A549 (cell line): Measurements from ENCODE around the gene MRPL55. TPM values are rescaled to one million over a fixed set of nuclear protein-coding genes. Genes with fewer than 3 reads are reported as not detected.

Experiments
- ATAC-seq, 2 experiments: fragments of 200-7000 bp in 1 of 2; fragments of >200 bp in 1 of 2; cut with Nextera tagmentation in 1 of 2; cut with Tn5 transposase in 1 of 2; 3 replicates each; pipeline versions ENCODE4 v1.8.0 to v1.9.1; 2018 to 2020; ENCODE audit warnings: mild to moderate bottlenecking in 1 of 2, moderate library complexity in 1 of 2
- CTCF ChIA-PET: fragments of 300-600 bp; sonication (Branson Sonifier 250); formaldehyde crosslinking; extraction: SDS; loops from one replicate; lab custom pipeline; 2021; ENCODE audit warnings: antibody characterized with exemption, inconsistent platforms; lab: Yijun Ruan, JAX
- POLR2A ChIA-PET: fragments of 350-600 bp; formaldehyde crosslinking; extraction: SDS; loops from one replicate; lab custom pipeline; 2021; ENCODE audit warnings: antibody characterized with exemption, inconsistent platforms; lab: Yijun Ruan, JAX
- DNase-seq, 2 experiments: peaks; one replicate each; pipeline versions ENCODE4 v3.0.0 to v3.0.0-alpha.2; 2011 to 2016; ENCODE audit warnings: low read depth in 1 of 2, low spot score in 1 of 2
- FAIRE-seq: peaks from 2 replicates; lab custom pipeline; 2011; peaks lifted over from hg19 to GRCh38; lab: Jason Lieb, UNC
- H3K27ac ChIP-seq, 2 experiments: fragments of >200 bp; sonication (Bioruptor Twin); formaldehyde crosslinking; 3 replicates each; pipeline ENCODE4 v1.5.1; 2016 to 2017
- H3K4me1 ChIP-seq: fragments of >200 bp; sonication (Bioruptor Twin); formaldehyde crosslinking; 3 replicates; pipeline ENCODE4 v1.6.1; 2016
- H3K4me2 ChIP-seq: fragments of >200 bp; sonication (Bioruptor Twin); formaldehyde crosslinking; 3 replicates; pipeline ENCODE4 v1.6.1; 2016
- H3K4me3 ChIP-seq: fragments of >200 bp; sonication (Bioruptor Twin); formaldehyde crosslinking; 3 replicates; pipeline ENCODE4 v1.5.1; 2016
- H3K9me3 ChIP-seq: fragments of >200 bp; sonication (Bioruptor Twin); formaldehyde crosslinking; 3 replicates; pipeline ENCODE4 v1.6.1; 2016
- BCL3 ChIP-seq: fragments of >200 bp; sonication (Bioruptor Twin); formaldehyde crosslinking; IDR thresholded peaks from 3 replicates; pipeline ENCODE4 v1.6.1; 2016
- CBX2 ChIP-seq: fragments of 200-600 bp; sonication (generic); IDR thresholded peaks from 2 replicates; pipeline ENCODE4 v1.6.1; 2016; ENCODE audit warnings: low read depth, mild to moderate bottlenecking, borderline replicate concordance
- CHD2 ChIP-seq: fragments of 150-350 bp; IDR thresholded peaks from 2 replicates; pipeline ENCODE4 v1.6.1; 2014; ENCODE audit warnings: low read length; ENCODE audit not compliant: partially characterized antibody
- E2F6 ChIP-seq: IDR thresholded peaks from 2 replicates; pipeline ENCODE4 v1.6.1; 2012; ENCODE audit warnings: low read depth, borderline replicate concordance
- EHF ChIP-seq: fragments of 250-450 bp; sonication (Bioruptor Pico); IDR thresholded peaks from 2 replicates; pipeline ENCODE4 v1.5.0; 2020; ENCODE audit warnings: mild to moderate bottlenecking
- ELK1 ChIP-seq: fragments of 150-350 bp; IDR thresholded peaks from 2 replicates; pipeline ENCODE4 v1.6.1; 2014; ENCODE audit warnings: low read depth, mild to moderate bottlenecking, low read length
- HEYL ChIP-seq: fragments of 250-450 bp; sonication (Bioruptor Pico); IDR thresholded peaks from 2 replicates; pipeline ENCODE4 v1.8.0; 2021; ENCODE audit warnings: mild to moderate bottlenecking, moderate library complexity
- HOXB13 ChIP-seq: fragments of 250-450 bp; sonication (Bioruptor Pico); IDR thresholded peaks from 2 replicates; pipeline ENCODE4 v1.5.0; 2020; ENCODE audit warnings: low read depth, mild to moderate bottlenecking, moderate library complexity
- HOXB5 ChIP-seq: fragments of 250-450 bp; sonication (Bioruptor Pico); IDR thresholded peaks from 2 replicates; pipeline ENCODE4 v1.5.0; 2020; ENCODE audit warnings: mild to moderate bottlenecking, moderate library complexity
- JUN ChIP-seq, 2 experiments: fragments of >200 bp; sonication (Bioruptor Twin); formaldehyde crosslinking; IDR thresholded peaks; 2 replicates in 1 of 2; 3 replicates in 1 of 2; pipeline ENCODE4 v1.6.1; 2016 to 2017
- KDM5A ChIP-seq: fragments of 200-600 bp; sonication (generic); IDR thresholded peaks from 2 replicates; pipeline ENCODE4 v1.6.1; 2016; ENCODE audit warnings: antibody characterized with exemption, mild to moderate bottlenecking
- MAX ChIP-seq: IDR thresholded peaks from 2 replicates; pipeline ENCODE4 v1.6.1; 2012
- MAZ ChIP-seq: fragments of 150-350 bp; IDR thresholded peaks from 2 replicates; pipeline ENCODE4 v1.6.1; 2014; ENCODE audit warnings: antibody characterized with exemption, low read depth, low read length, borderline replicate concordance
- PBX3 ChIP-seq: IDR thresholded peaks from 2 replicates; pipeline ENCODE4 v1.6.1; 2012
- PHF8 ChIP-seq: fragments of 200-600 bp; sonication (generic); IDR thresholded peaks from 2 replicates; pipeline ENCODE4 v1.6.1; 2016; ENCODE audit warnings: low read depth, mild to moderate bottlenecking, antibody characterized with exemption, moderate library complexity, borderline replicate concordance
- RARB ChIP-seq: fragments of 250-450 bp; sonication (Bioruptor Pico); IDR thresholded peaks from 2 replicates; pipeline ENCODE4 v1.8.0; 2021; ENCODE audit warnings: mild to moderate bottlenecking, moderate library complexity
- REST ChIP-seq: fragments of 200-600 bp; sonication (generic); IDR thresholded peaks from 2 replicates; pipeline ENCODE4 v1.6.1; 2016; ENCODE audit warnings: antibody characterized with exemption, mild to moderate bottlenecking, moderate library complexity
- RFX5 ChIP-seq: fragments of 450-650 bp; IDR thresholded peaks from 2 replicates; pipeline ENCODE4 v1.7.1; 2014; ENCODE audit warnings: antibody characterized with exemption, mild to moderate bottlenecking, moderate library complexity
- RNF2 ChIP-seq: fragments of 200-600 bp; sonication (generic); IDR thresholded peaks from 2 replicates; pipeline ENCODE4 v1.6.1; 2016; ENCODE audit warnings: low read depth, mild to moderate bottlenecking, antibody characterized with exemption, moderate library complexity, borderline replicate concordance
- SMC3 ChIP-seq: fragments of >200 bp; sonication (Bioruptor Twin); formaldehyde crosslinking; IDR thresholded peaks from 3 replicates; pipeline ENCODE4 v1.6.1; 2018; ENCODE audit warnings: inconsistent platforms
- ZNF302 ChIP-seq: fragments of 250-450 bp; sonication (Bioruptor Pico); IDR thresholded peaks from 2 replicates; pipeline ENCODE4 v1.9.0; 2021; ENCODE audit warnings: inconsistent platforms, mild to moderate bottlenecking, moderate library complexity
- ZSCAN20 ChIP-seq: fragments of 250-450 bp; sonication (Bioruptor Pico); IDR thresholded peaks from 2 replicates; pipeline ENCODE4 v1.8.0; 2022; ENCODE audit warnings: mild to moderate bottlenecking, moderate library complexity
- WGBS: methylation state at CpG from one replicate; pipeline ENCODE4 v1.1.6; 2017; ENCODE audit errors: missing lambda C conversion rate; 5-methylcytosine and 5-hydroxymethylcytosine counted together
- polyA plus RNA-seq, 4 experiments: library from polyadenylated mRNA; depleted of rRNA in 3 of 4; stranded (reverse); fragments of >200 nt; fragmentation: RNase III in 1 of 4; extraction: RNeasy Plus Mini Kit Qiagen cat#74134 plus additional on column Dnase treatment in 1 of 4; gene quantifications; 2 replicates in 3 of 4; 3 replicates in 1 of 4; pipeline ENCODE4 v1.2.3, GENCODE V29; 2011 to 2017

Gene MRPL55
- polyA plus RNA-seq, 2 of the 4 experiments (the other 2 are of a cell fraction), result 54.2 to 80.0 TPM

GRCh38 chr1:228079013-228079412 is 30.1 kb downstream of the MRPL55 start:
- no peak overlapping the region for H3K4me3 ChIP-seq
- FAIRE-seq, result no peak
- WGBS, result 96% methylated on average over 7 of the region's 7 CpGs
- no peak for ATAC-seq
- H3K9me3 ChIP-seq, result no peaks in the 10 kb centered on the region
- H3K27ac ChIP-seq, result no peak overlapping the region
- no peak overlapping the region for H3K4me2 ChIP-seq
- POLR2A ChIA-PET, result no interaction called here
- DNase-seq, result no peak
- CTCF ChIA-PET, result interaction anchor here (1.1 to 2.8 kb wide), 4 partner anchors 18 to 80 kb away, joined by 3 to 13 read pairs (median 4); no protein-coding TSS in a partner anchor
- H3K4me1 ChIP-seq, result peaks cover 6% of the 10 kb centered on the region; the same call in 1 of the 3 replicates
- no peak for TF ChIP-seq ZSCAN20 (CRISPR knock-in tag)
- TF ChIP-seq HEYL (CRISPR knock-in tag), result no peak
- no peak for TF ChIP-seq E2F6
- TF ChIP-seq BCL3, result no peak
- TF ChIP-seq MAX, result no peak
- no peak for TF ChIP-seq EHF
- TF ChIP-seq RFX5, result no peak
- TF ChIP-seq JUN (IDR thresholded peaks at IDR 0.05), result no peak
- no peak for TF ChIP-seq HOXB5
- no peak for TF ChIP-seq PBX3
- no peak for TF ChIP-seq CHD2
- no peak for TF ChIP-seq ZNF302 (CRISPR knock-in tag)
- no peak for TF ChIP-seq MAZ
- TF ChIP-seq RNF2, result no peak
- TF ChIP-seq HOXB13 (CRISPR knock-in tag), result no peak
- no peak for TF ChIP-seq SMC3
- TF ChIP-seq REST, result no peak

GRCh38 chr1:228077565-228078330 is 31.4 kb downstream of the MRPL55 start:
- DNase-seq (no peak), ATAC-seq (no peak)
- POLR2A ChIA-PET, result no interaction called here
- WGBS, result 78% methylated on average over 9 of the region's 10 CpGs
- no peaks in the 10 kb centered on the region for H3K9me3 ChIP-seq
- H3K27ac ChIP-seq, result no peak overlapping the region
- TF ChIP-seq KDM5A (no peak), REST (no peak), PHF8 (no peak), CBX2 (no peak), JUN (IDR thresholded peaks at IDR 0.05) (no peak), ELK1 (no peak), RARB (CRISPR knock-in tag) (no peak), SMC3 (no peak)
- TF ChIP-seq, all 56 proteins: peak for 0
- Histone ChIP-seq H3K4me3 (no peak overlapping the region), H3K4me1 (peaks cover 6% of the 10 kb centered on the region; the same call in 1 of the 3 replicates), H3K4me2 (no peak overlapping the region)
- FAIRE-seq, result no peak
- CTCF ChIA-PET, result interaction anchor here (0.6 to 2.8 kb wide), 9 partner anchors 17 to 1745 kb away, joined by 3 to 13 read pairs (median 3); no protein-coding TSS in a partner anchor
